Neural progenitor cell (in vitro differentiated cells): ENCODE results near the gene IGFLR1.

ENCODE experiments used
- CTCF ChIP-seq: fragments of 200-600 bp; sonication (generic); IDR thresholded peaks from 2 replicates; pipeline ENCODE4 v1.5.1; 2017; ENCODE audit warnings: antibody characterized with exemption, mild to moderate bottlenecking
- EZH2 ChIP-seq: fragments of 200-600 bp; sonication (generic); IDR thresholded peaks from 2 replicates; pipeline ENCODE4 v1.6.1; 2017; ENCODE audit warnings: antibody characterized with exemption, mild to moderate bottlenecking, moderate library complexity
- EZH2phosphoT487 ChIP-seq: fragments of 200-600 bp; sonication (generic); IDR thresholded peaks from 2 replicates; pipeline ENCODE4 v1.6.1; 2017; ENCODE audit warnings: antibody characterized with exemption

- TF ChIP-seq CTCF (no peak), EZH2 (no peak), EZH2phosphoT487 (no peak)
Measured at GRCh38 chr19:35779033-35779432, 36.8 kb upstream of the IGFLR1 start.
